Pancreas (tissue), 10 donors: ENCODE results near the gene GLCCI1. TPM values are rescaled to one million over a fixed set of nuclear protein-coding genes. Genes with fewer than 3 reads are reported as not detected.

Experiments used
- ATAC-seq, 4 donors: fragments of 200-7000 bp; cut with Tn5 transposase; one replicate each; pipeline versions ENCODE4 v1.8.0 to v1.9.1; 2020; ENCODE audit warnings: mild to moderate bottlenecking in 4 of 4, moderate library complexity in 4 of 4
- DNase-seq, 6 donors: peaks; one replicate each; pipeline ENCODE4 v3.0.0-alpha.2; 2020
- FAIRE-seq: peaks from 2 replicates; lab custom pipeline; 2012; peaks lifted over from hg19 to GRCh38; lab: Jason Lieb, UNC
- H3K27ac ChIP-seq, 4 donors: fragments of 200-600 bp; sonication (generic); 1 replicate in 3 of 4; 2 replicates in 1 of 4; pipeline versions ENCODE4 v1.5.0 to v1.8.0; 2020
- H3K27me3 ChIP-seq, 4 donors: fragments of 200-600 bp; one replicate each; pipeline ENCODE4 v1.8.0; 2021
- H3K36me3 ChIP-seq, 3 donors: fragments of 200-600 bp; sonication (generic) in 1 of 3; one replicate each; pipeline versions ENCODE4 v1.5.0 to v1.8.0; 2020 to 2021
- H3K4me1 ChIP-seq, 3 donors: fragments of 200-600 bp; one replicate each; pipeline ENCODE4 v1.8.0; 2021
- H3K4me3 ChIP-seq, 4 donors: fragments of 200-600 bp; sonication (generic) in 2 of 4; one replicate each; pipeline versions ENCODE4 v1.5.0 to v1.8.0; 2020 to 2021
- H3K9me3 ChIP-seq, 4 donors: fragments of 200-600 bp; one replicate each; pipeline ENCODE4 v1.8.0; 2021
- WGBS, 2 donors: extraction: QIAGEN DNeasy Blood & Tissue Kit; methylation state at CpG; one replicate each; pipeline ENCODE4 v1.1.7; 2013; 5-methylcytosine and 5-hydroxymethylcytosine counted together
- intact Hi-C, 3 donors: fragments of 100-400 bp; cut with DNase I; formaldehyde crosslinking; loops; one replicate each; pipeline versions ENCODE4 v1.11.1 to v1.14.2; 2022
- polyA plus RNA-seq, 2 donors: library from polyadenylated mRNA; stranded (reverse); fragments of 200-250 nt; gene quantifications; one replicate each; pipeline ENCODE4 v1.2.3, GENCODE V29; 2013
- total RNA-seq, 6 donors: library from RNA; stranded (reverse); fragmentation: NEBNext Ultra II Directional in 4 of 6; extraction: Animal tissue kit (Norgen Biotek cat#: 25700) in 4 of 6; gene quantifications; one replicate each; pipeline versions ENCODE4 v1.2.1 to v1.2.4, GENCODE V29; 2021 to 2023
- TF ChIP-seq, protein P1 (sequence below), 4 donors: fragments of 200-600 bp; sonication (generic) in 3 of 4; IDR thresholded peaks; one replicate each; pipeline versions ENCODE4 v1.5.0 to v1.8.0; 2021; ENCODE audit warnings: antibody characterized with exemption in 4 of 4
- donor health status: healthy with polysubstance abuse.
- donor health status: DM: no; HTN: no; CAD: no; lungs with moderate emphysema.
- donor health status: DM: no; HTN: no; CAD: no.
- donor health status: control.
- donor health status: control.
- donor health status: Bipolar disorder and iron deficiency.
- donor health status: DM: yes; HTN: yes; CAD: no.
- donor health status: DM: no; HTN: no; CAD: no.
- donor health status: DM: no; HTN: no; CAD: no.
- donor health status: DM: yes; HTN: yes; CAD: no.

Gene GLCCI1
- total and polyA plus RNA-seq, 8 donors: 2.0 to 7.4 (median 2.6) TPM

DNA sequence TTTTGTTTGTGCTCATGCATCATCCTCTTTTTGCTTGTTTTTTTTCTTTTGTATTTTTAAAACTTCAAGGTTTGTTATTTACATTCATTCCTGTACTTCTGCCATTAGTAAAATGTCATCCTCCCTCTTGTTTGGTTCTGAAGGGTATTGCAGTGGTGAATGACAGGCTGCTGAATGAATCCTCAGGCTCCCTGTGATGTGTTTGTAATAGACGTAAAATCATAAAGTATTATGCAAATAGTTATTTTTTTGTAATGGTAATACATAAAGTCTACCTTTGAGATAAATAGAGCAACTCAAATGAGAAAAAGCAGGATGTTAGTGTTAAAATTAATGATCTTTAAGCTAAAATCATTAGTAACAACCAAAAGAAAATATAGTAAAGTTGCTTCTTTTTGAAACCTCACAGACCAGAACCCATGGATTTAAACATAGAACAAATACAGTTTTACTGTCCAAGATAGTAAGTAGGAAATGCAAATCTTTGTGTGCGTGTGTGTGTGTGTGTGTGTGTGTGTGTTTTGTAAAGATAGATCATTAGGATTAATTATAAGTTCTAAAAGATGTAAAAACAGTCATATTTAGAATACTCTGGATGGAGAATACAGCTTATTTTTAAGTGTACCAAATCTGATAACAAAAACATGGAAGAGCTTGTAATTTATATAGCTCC is 4.5 kb downstream of the GLCCI1 start:
- FAIRE-seq: no peak
- no peak for DNase-seq
- Histone ChIP-seq H3K4me3 (no peak overlapping the region), H3K36me3 (no peaks in the 10 kb centered on the region), H3K4me1 (no peaks in the 10 kb centered on the region), H3K27me3 (no peaks in the 10 kb centered on the region), H3K27ac (no peak overlapping the region), H3K9me3 (no peaks in the 10 kb centered on the region)
- TF ChIP-seq, protein P1, sequence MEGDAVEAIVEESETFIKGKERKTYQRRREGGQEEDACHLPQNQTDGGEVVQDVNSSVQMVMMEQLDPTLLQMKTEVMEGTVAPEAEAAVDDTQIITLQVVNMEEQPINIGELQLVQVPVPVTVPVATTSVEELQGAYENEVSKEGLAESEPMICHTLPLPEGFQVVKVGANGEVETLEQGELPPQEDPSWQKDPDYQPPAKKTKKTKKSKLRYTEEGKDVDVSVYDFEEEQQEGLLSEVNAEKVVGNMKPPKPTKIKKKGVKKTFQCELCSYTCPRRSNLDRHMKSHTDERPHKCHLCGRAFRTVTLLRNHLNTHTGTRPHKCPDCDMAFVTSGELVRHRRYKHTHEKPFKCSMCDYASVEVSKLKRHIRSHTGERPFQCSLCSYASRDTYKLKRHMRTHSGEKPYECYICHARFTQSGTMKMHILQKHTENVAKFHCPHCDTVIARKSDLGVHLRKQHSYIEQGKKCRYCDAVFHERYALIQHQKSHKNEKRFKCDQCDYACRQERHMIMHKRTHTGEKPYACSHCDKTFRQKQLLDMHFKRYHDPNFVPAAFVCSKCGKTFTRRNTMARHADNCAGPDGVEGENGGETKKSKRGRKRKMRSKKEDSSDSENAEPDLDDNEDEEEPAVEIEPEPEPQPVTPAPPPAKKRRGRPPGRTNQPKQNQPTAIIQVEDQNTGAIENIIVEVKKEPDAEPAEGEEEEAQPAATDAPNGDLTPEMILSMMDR (IDR thresholded peaks at IDR 0.05): no peak
- WGBS, 2 donors: 76 to 87% methylated on average over 2 of the region's 2 CpGs
- ATAC-seq: no peak
- intact Hi-C loops: no loop called here

GRCh38 chr7:7976677-7977076 is 8.1 kb downstream of the GLCCI1 start:
- no peaks in the 10 kb centered on the region for H3K27me3 ChIP-seq
- ATAC-seq (no peak), DNase-seq (no peak), FAIRE-seq (no peak)
- no peaks in the 10 kb centered on the region for H3K9me3 ChIP-seq
- intact Hi-C loops: no loop called here
- no peak overlapping the region for H3K27ac ChIP-seq
- H3K4me3 ChIP-seq: no peak overlapping the region
- H3K36me3 ChIP-seq: no peaks in the 10 kb centered on the region
- H3K4me1 ChIP-seq: peaks cover 0 to 4% (median 0%) of the 10 kb centered on the region in 3 donors
- whole genome bisulfite sequencing, 2 donors: 97 to 98% methylated on average over 3 of the region's 3 CpGs
- TF ChIP-seq, protein P1 (IDR thresholded peaks at IDR 0.05): no peak

GRCh38 chr7:7977774-7978173 is 9.2 kb downstream of the GLCCI1 start:
- H3K36me3 ChIP-seq: no peaks in the 10 kb centered on the region
- WGBS, 2 donors: 97% methylated on average over 2 of the region's 2 CpGs
- intact Hi-C loops: no loop called here
- no peak for ATAC-seq
- TF ChIP-seq, protein P1 (IDR thresholded peaks at IDR 0.05): no peak
- FAIRE-seq: no peak
- peaks cover 0 to 4% (median 0%) of the 10 kb centered on the region in 3 donors for H3K4me1 ChIP-seq
- DNase-seq: no peak
- no peak overlapping the region for H3K4me3 ChIP-seq
- H3K27me3 ChIP-seq: no peaks in the 10 kb centered on the region
- H3K9me3 ChIP-seq: no peaks in the 10 kb centered on the region
- no peak overlapping the region for H3K27ac ChIP-seq

DNA sequence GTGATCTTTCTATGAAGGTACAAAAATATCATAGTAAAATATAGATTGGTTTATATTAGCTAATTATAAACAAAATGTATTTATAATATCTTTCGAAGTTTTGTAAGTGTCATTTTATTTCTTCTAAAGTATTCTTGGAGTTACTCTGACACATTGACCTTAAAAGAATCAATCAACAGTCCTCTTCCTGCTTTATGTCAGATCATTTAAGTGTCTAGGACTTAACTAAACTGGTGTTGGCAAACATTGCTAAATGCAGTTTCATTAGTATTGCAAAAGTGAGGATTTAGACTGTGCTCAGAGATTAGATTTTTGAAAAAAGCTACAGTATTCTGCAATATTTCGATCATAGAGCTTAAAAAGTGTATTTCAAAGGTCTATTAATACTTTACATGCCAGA is 10.3 kb downstream of the GLCCI1 start:
- TF ChIP-seq, protein P1 (IDR thresholded peaks at IDR 0.05): no peak
- intact Hi-C loops: no loop called here
- WGBS, 2 donors: 69 to 70% methylated on average over 2 of the region's 2 CpGs

GRCh38 chr7:7979558-7979957 is 11.0 kb downstream of the GLCCI1 start:
- ATAC-seq (no peak), DNase-seq (no peak), FAIRE-seq (no peak)
- WGBS, 2 donors: 95 to 96% methylated on average over 1 of the region's 1 CpG
- H3K27ac ChIP-seq: no peak overlapping the region
- no peaks in the 10 kb centered on the region for H3K36me3 ChIP-seq
- H3K4me1 ChIP-seq: peaks cover 0 to 4% (median 0%) of the 10 kb centered on the region in 3 donors
- H3K9me3 ChIP-seq: no peaks in the 10 kb centered on the region
- intact Hi-C loops: no loop called here
- no peaks in the 10 kb centered on the region for H3K27me3 ChIP-seq
- TF ChIP-seq, protein P1 (IDR thresholded peaks at IDR 0.05): no peak
- no peak overlapping the region for H3K4me3 ChIP-seq

More for the DNA sequence above, 10.3 kb downstream of the GLCCI1 start:
- Histone ChIP-seq H3K4me1 (peaks cover 0 to 4% (median 0%) of the 10 kb centered on the region in 3 donors), H3K36me3 (no peaks in the 10 kb centered on the region), H3K4me3 (no peak overlapping the region), H3K9me3 (no peaks in the 10 kb centered on the region), H3K27me3 (no peaks in the 10 kb centered on the region), H3K27ac (no peak overlapping the region)
- no peak for ATAC-seq
- FAIRE-seq: no peak
- DNase-seq: no peak
